DND-41 (cell line): ENCODE results near the gene NUP35.

ENCODE experiments used
- ATAC-seq: fragments of 200-7000 bp; cut with Tn5 transposase; 3 replicates; pipeline ENCODE4 v1.9.1; 2021; ENCODE audit warnings: low read depth; ENCODE audit not compliant: insufficient read depth
- DNase-seq: peaks from one replicate; pipeline ENCODE4 v3.0.0-alpha.2; 2020
- H2AFZ ChIP-seq: 2 replicates; pipeline ENCODE4 v1.6.0; 2012; ENCODE audit warnings: low read depth, low read length
- H3K27ac ChIP-seq: 2 replicates; pipeline ENCODE4 v1.5.1; 2012; ENCODE audit warnings: low read length, inconsistent platforms
- H3K27me3 ChIP-seq: fragments of 200-600 bp; sonication (generic); 2 replicates; pipeline ENCODE4 v1.6.0; 2012; ENCODE audit warnings: low read length, mild to moderate bottlenecking, inconsistent platforms; ENCODE audit not compliant: insufficient read depth, poor library complexity
- H3K36me3 ChIP-seq: 2 replicates; pipeline ENCODE4 v1.5.1; 2012; ENCODE audit warnings: low read length, inconsistent platforms; ENCODE audit not compliant: insufficient read depth
- H3K4me1 ChIP-seq: 2 replicates; pipeline ENCODE4 v1.5.1; 2012; ENCODE audit warnings: mild to moderate bottlenecking, low read length; ENCODE audit not compliant: insufficient read depth
- H3K4me2 ChIP-seq: 2 replicates; pipeline ENCODE4 v1.6.0; 2012; ENCODE audit warnings: mild to moderate bottlenecking, moderate library complexity, low read length, inconsistent platforms; ENCODE audit not compliant: insufficient read depth
- H3K4me3 ChIP-seq, 2 experiments: fragments of 200-600 bp in 1 of 2; shearing (Covaris generic) in 1 of 2; 2 replicates each; pipeline ENCODE4 v1.5.1; 2012 to 2016; ENCODE audit warnings: inconsistent platforms in 2 of 2, low read length in 2 of 2, mild to moderate bottlenecking in 2 of 2, low read depth in 1 of 2, moderate library complexity in 1 of 2
- H3K79me2 ChIP-seq: 2 replicates; pipeline ENCODE4 v1.6.0; 2012; ENCODE audit warnings: low read length, inconsistent platforms; ENCODE audit not compliant: insufficient read depth
- H3K9ac ChIP-seq: 2 replicates; pipeline ENCODE4 v1.6.0; 2012; ENCODE audit warnings: low read depth, mild to moderate bottlenecking, inconsistent platforms, low read length, moderate library complexity
- H3K9me3 ChIP-seq: 2 replicates; pipeline ENCODE4 v1.5.1; 2012; ENCODE audit warnings: low read length, moderate library complexity, mild to moderate bottlenecking, inconsistent platforms; ENCODE audit not compliant: insufficient read depth, severe bottlenecking
- H4K20me1 ChIP-seq: 2 replicates; pipeline ENCODE4 v1.6.0; 2012; ENCODE audit warnings: low read length; ENCODE audit not compliant: insufficient read depth
- EZH2 ChIP-seq: IDR thresholded peaks from 3 replicates; pipeline ENCODE4 v1.6.1; 2012; ENCODE audit warnings: borderline replicate concordance, low read depth, mild to moderate bottlenecking, moderate library complexity, low read length, inconsistent platforms; ENCODE audit not compliant: severe bottlenecking
- TF ChIP-seq, protein P1 (sequence below): IDR thresholded peaks from 2 replicates; pipeline ENCODE4 v1.5.1; 2012; ENCODE audit warnings: borderline replicate concordance, low read length, moderate library complexity, mild to moderate bottlenecking; ENCODE audit not compliant: poor library complexity, severe bottlenecking; ENCODE audit errors: extremely low read depth

NUP35 gene, protein sequence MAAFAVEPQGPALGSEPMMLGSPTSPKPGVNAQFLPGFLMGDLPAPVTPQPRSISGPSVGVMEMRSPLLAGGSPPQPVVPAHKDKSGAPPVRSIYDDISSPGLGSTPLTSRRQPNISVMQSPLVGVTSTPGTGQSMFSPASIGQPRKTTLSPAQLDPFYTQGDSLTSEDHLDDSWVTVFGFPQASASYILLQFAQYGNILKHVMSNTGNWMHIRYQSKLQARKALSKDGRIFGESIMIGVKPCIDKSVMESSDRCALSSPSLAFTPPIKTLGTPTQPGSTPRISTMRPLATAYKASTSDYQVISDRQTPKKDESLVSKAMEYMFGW

DNA sequence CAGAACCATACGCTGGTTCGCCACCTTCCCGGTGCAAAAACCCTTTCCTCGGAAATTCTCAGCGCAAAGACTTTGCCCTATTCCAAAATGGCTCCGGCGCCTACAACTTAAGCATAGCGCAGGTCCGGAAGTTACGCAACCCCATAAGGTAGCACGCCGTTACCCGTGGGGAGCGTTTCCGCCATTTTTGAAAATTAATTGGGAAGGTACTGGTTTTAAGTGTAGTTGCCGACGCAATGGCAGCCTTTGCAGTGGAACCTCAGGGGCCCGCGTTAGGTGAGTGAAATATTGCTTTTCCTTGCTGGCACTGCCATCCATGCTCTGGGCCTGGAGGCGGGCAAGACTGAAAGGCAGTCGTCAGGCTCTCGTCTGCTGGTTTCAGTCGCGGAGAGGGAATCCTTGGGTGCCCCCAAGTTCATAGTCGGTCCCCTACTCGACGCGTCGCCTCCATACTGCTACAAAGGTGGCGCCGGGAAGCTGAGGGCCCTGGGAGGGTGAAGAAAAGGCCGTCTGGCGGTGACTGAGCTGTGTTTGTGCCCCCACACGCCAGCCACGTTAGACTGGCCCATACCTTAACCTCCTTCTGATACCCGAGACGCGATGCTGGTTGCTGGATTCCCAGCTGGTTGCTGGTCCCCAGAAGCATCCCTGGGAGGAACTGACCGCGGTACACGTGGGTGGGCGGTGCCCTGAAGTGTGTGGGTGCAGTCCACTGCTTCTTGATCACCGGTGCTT lies at the start of gene NUP35:
NUP35 (plus strand) TSS at position 222 of the 735 bp plus-strand sequence; CDS start at position 237, 15 bp downstream.
- peaks cover 40% of the 10 kb centered on the region for H3K4me1 ChIP-seq
- H3K4me2 ChIP-seq, result peak within 1 kb of the TSS; percentile 83
- peak within 1 kb of the TSS; percentile 86 for H2AFZ ChIP-seq
- ATAC-seq (peak; percentile 88), DNase-seq (peak; percentile 85)
- H3K4me3 ChIP-seq, result peak within 1 kb of the TSS; percentile 80 to 96
- H3K9me3 ChIP-seq, result no peaks in the 10 kb centered on the region
- H3K79me2 ChIP-seq, result peaks cover 52% of the 10 kb centered on the region
- H3K27ac ChIP-seq, result peak within 1 kb of the TSS; percentile 97
- H3K36me3 ChIP-seq, result peaks cover 13% of the 10 kb centered on the region
- H4K20me1 ChIP-seq, result peaks cover 19% of the 10 kb centered on the region; the same call in 1 of the 2 replicates
- peak within 1 kb of the TSS; percentile 65 for H3K9ac ChIP-seq
- no peak for TF ChIP-seq EZH2
- TF ChIP-seq, protein P1, sequence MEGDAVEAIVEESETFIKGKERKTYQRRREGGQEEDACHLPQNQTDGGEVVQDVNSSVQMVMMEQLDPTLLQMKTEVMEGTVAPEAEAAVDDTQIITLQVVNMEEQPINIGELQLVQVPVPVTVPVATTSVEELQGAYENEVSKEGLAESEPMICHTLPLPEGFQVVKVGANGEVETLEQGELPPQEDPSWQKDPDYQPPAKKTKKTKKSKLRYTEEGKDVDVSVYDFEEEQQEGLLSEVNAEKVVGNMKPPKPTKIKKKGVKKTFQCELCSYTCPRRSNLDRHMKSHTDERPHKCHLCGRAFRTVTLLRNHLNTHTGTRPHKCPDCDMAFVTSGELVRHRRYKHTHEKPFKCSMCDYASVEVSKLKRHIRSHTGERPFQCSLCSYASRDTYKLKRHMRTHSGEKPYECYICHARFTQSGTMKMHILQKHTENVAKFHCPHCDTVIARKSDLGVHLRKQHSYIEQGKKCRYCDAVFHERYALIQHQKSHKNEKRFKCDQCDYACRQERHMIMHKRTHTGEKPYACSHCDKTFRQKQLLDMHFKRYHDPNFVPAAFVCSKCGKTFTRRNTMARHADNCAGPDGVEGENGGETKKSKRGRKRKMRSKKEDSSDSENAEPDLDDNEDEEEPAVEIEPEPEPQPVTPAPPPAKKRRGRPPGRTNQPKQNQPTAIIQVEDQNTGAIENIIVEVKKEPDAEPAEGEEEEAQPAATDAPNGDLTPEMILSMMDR, result no peak
- H3K27me3 ChIP-seq, result no peaks in the 10 kb centered on the region

DNA sequence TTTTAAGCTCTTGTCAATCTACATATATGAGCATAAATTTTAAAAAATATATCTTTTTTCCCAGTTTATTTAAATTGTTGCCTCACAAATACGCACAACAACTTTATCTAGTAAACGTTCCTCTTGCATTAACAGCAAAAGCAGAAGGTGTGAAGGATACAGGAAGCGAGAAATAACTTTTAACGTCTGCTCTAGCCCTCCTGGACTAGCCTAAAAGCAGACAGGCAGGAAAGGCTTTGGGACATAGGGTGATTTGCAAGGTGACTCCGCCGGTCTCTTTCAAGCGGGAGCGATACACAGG lies 46.1 kb upstream of the NUP35 start:
- no peak overlapping the region for H2AFZ ChIP-seq
- H3K9ac ChIP-seq, result no peak overlapping the region
- no peak overlapping the region for H3K27ac ChIP-seq
- no peaks in the 10 kb centered on the region for H3K9me3 ChIP-seq
- ATAC-seq, result no peak
- H3K79me2 ChIP-seq, result no peaks in the 10 kb centered on the region
- H3K36me3 ChIP-seq, result no peaks in the 10 kb centered on the region
- TF ChIP-seq, protein P1, result no peak
- no peak for TF ChIP-seq EZH2
- H3K4me1 ChIP-seq, result no peaks in the 10 kb centered on the region
- H3K4me2 ChIP-seq, result no peak overlapping the region
- DNase-seq, result no peak
- no peaks in the 10 kb centered on the region for H4K20me1 ChIP-seq
- H3K27me3 ChIP-seq, result peaks cover 7% of the 10 kb centered on the region
- no peak overlapping the region for H3K4me3 ChIP-seq

DNA sequence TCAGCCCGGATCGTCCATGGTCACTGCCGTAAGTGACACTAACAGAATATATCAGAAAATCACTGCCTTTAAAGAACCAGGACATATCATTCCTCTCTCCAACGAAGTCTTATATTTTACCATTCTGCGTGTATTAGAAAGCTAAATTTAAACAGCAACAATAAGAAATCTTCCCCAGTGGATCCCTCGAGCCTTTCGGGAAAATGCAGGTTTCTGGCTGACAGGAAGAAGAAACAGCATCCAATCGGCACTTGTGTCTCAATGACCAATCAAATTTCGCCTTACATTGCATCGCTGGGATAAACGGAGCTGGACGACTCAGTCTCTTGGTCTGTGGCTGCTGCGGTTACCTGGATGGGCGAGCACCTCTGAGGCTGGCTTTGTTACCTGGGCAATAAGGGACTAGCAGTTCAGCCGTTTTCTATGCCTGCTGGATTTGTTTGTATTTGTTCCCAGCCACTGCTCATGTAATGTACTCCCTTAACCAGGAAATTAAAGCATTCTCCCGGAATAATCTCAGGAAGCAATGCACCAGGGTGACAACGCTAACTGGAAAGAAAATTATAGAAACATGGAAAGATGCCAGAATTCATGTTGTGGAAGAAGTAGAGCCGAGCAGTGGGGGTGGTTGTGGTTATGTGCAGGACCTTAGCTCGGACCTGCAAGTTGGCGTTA lies 45.6 kb upstream of the NUP35 start, which contains the start of gene DUSP19:
DUSP19 (plus strand) TSS at position 284 of the 675 bp plus-strand sequence; CDS start at position 471, 187 bp downstream.
- H3K4me1 ChIP-seq, result no peaks in the 10 kb centered on the region
- peak; percentile 38 for DNase-seq
- H3K4me3 ChIP-seq, result no peak within 1 kb of the TSS
- H3K36me3 ChIP-seq, result no peaks in the 10 kb centered on the region
- H2AFZ ChIP-seq, result no peak within 1 kb of the TSS
- H3K27me3 ChIP-seq, result peaks cover 7% of the 10 kb centered on the region
- no peak within 1 kb of the TSS for H3K27ac ChIP-seq
- H3K79me2 ChIP-seq, result no peaks in the 10 kb centered on the region
- ATAC-seq, result 0 out of 3 replicates have a peak, but pooled peaks have one; percentile 37
- H3K9me3 ChIP-seq, result no peaks in the 10 kb centered on the region
- TF ChIP-seq, protein P1, result no peak
- TF ChIP-seq EZH2, result no peak
- no peak within 1 kb of the TSS for H3K4me2 ChIP-seq
- no peak within 1 kb of the TSS for H3K9ac ChIP-seq
- no peaks in the 10 kb centered on the region for H4K20me1 ChIP-seq
